Measurements from ENCODE around the gene SFSWAP. TPM values are rescaled to one million over a fixed set of nuclear protein-coding genes. Genes with fewer than 3 reads are reported as not detected.
"Not testable (repeated sequence)": the region's sequence is repeated elsewhere in the genome, so short reads cannot be mapped to it uniquely, and the experiment has no call there.

SFSWAP gene
- polyA plus RNA-seq, 1 experiment, result 12.5 TPM

GRCh38 chr12:131740626-131741025 is 29.7 kb downstream of the SFSWAP start:
- no peak for DNase-seq (ENCODE audit: low read depth, low spot score)
- ChIA-PET CTCF (no interaction called here), POLR2A (no interaction called here)

GRCh38 chr12:131742761-131743160 is 31.9 kb downstream of the SFSWAP start:
- POLR2A ChIA-PET; H3K4me3 ChIP-seq (ENCODE audit: low read depth, low read length); H3K27me3 ChIP-seq (ENCODE audit: control insufficient read depth, insufficient read depth, low read length); H3K9me3 ChIP-seq (ENCODE audit: control insufficient read depth, insufficient read depth, low read length); H3K27ac ChIP-seq (ENCODE audit: low read depth, low read length); CTCF ChIA-PET; DNase-seq (ENCODE audit: low read depth, low spot score): not testable (repeated sequence)

More at GRCh38 chr12:131740626-131741025, 29.7 kb downstream of the SFSWAP start:
- Histone ChIP-seq H3K27me3 (ENCODE audit: control insufficient read depth, insufficient read depth, low read length) (no peaks in the 10 kb centered on the region), H3K9me3 (ENCODE audit: control insufficient read depth, insufficient read depth, low read length) (peaks cover 10% of the 10 kb centered on the region), H3K27ac (ENCODE audit: low read depth, low read length) (no peak overlapping the region), H3K4me3 (ENCODE audit: low read depth, low read length) (no peak overlapping the region)
- TF ChIP-seq, protein P1, sequence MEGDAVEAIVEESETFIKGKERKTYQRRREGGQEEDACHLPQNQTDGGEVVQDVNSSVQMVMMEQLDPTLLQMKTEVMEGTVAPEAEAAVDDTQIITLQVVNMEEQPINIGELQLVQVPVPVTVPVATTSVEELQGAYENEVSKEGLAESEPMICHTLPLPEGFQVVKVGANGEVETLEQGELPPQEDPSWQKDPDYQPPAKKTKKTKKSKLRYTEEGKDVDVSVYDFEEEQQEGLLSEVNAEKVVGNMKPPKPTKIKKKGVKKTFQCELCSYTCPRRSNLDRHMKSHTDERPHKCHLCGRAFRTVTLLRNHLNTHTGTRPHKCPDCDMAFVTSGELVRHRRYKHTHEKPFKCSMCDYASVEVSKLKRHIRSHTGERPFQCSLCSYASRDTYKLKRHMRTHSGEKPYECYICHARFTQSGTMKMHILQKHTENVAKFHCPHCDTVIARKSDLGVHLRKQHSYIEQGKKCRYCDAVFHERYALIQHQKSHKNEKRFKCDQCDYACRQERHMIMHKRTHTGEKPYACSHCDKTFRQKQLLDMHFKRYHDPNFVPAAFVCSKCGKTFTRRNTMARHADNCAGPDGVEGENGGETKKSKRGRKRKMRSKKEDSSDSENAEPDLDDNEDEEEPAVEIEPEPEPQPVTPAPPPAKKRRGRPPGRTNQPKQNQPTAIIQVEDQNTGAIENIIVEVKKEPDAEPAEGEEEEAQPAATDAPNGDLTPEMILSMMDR (IDR thresholded peaks at IDR 0.05; ENCODE audit: low read depth, low read length), result no peak

GRCh38 chr12:131743410-131743809 is 32.5 kb downstream of the SFSWAP start:
- DNase-seq (ENCODE audit: low read depth, low spot score); H3K27me3 ChIP-seq (ENCODE audit: control insufficient read depth, insufficient read depth, low read length); CTCF ChIA-PET; H3K4me3 ChIP-seq (ENCODE audit: low read depth, low read length); POLR2A ChIA-PET; H3K9me3 ChIP-seq (ENCODE audit: control insufficient read depth, insufficient read depth, low read length); H3K27ac ChIP-seq (ENCODE audit: low read depth, low read length): not testable (repeated sequence)

DNA sequence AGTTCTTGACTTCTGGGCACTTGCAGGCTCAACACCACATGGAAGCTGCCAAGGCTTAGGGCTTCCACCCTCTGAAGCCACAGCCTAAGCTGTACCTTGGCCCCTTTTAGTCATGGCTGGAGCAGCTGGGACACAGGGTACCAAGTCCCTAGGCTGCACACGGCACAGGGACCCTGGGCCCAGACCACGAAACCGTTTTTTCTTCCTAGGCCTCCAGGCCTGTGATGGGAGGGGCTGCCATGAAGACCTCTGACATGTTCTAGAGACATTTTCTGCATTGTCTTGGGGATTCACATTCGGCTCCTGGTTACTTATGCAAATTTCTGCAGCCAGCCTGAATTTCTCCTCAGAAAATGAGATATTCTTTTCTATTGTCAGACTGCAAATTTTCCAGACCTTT is 33.0 kb downstream of the SFSWAP start:
- H3K4me3 ChIP-seq (ENCODE audit: low read depth, low read length); H3K27me3 ChIP-seq (ENCODE audit: control insufficient read depth, insufficient read depth, low read length); H3K27ac ChIP-seq (ENCODE audit: low read depth, low read length); DNase-seq (ENCODE audit: low read depth, low spot score); H3K9me3 ChIP-seq (ENCODE audit: control insufficient read depth, insufficient read depth, low read length); POLR2A ChIA-PET; CTCF ChIA-PET: not testable (repeated sequence)

GRCh38 chr12:131744675-131745074 is 33.8 kb downstream of the SFSWAP start:
- H3K9me3 ChIP-seq (ENCODE audit: control insufficient read depth, insufficient read depth, low read length); H3K27me3 ChIP-seq (ENCODE audit: control insufficient read depth, insufficient read depth, low read length); DNase-seq (ENCODE audit: low read depth, low spot score); CTCF ChIA-PET; H3K27ac ChIP-seq (ENCODE audit: low read depth, low read length); POLR2A ChIA-PET; H3K4me3 ChIP-seq (ENCODE audit: low read depth, low read length): not testable (repeated sequence)

DNA sequence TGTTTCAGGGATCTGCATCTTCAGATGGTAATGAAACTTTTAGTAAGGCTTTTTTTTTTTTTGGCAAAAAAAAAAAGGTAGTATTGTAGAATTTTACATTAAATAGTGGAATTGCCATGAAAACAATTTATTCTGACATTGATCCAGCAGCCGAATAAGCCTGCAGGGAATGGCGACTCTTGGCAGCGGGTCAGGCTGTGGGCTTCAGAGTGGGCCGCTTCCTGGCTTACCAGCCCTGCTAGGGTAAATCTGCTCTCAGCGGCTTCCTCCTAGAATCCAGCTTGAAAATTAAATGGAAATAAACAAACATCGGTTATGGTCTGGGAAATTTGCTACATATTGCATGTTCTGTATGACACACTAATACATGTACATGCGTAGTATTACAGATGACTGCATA is 34.8 kb downstream of the SFSWAP start:
- ChIA-PET POLR2A (no interaction called here), CTCF (no interaction called here)
- Histone ChIP-seq H3K27me3 (ENCODE audit: control insufficient read depth, insufficient read depth, low read length) (no peaks in the 10 kb centered on the region), H3K4me3 (ENCODE audit: low read depth, low read length) (no peak overlapping the region), H3K9me3 (ENCODE audit: control insufficient read depth, insufficient read depth, low read length) (peaks cover 10% of the 10 kb centered on the region), H3K27ac (ENCODE audit: low read depth, low read length) (no peak overlapping the region)
- TF ChIP-seq, protein P1 (IDR thresholded peaks at IDR 0.05; ENCODE audit: low read depth, low read length), result no peak
- DNase-seq (ENCODE audit: low read depth, low spot score), result no peak

DNA sequence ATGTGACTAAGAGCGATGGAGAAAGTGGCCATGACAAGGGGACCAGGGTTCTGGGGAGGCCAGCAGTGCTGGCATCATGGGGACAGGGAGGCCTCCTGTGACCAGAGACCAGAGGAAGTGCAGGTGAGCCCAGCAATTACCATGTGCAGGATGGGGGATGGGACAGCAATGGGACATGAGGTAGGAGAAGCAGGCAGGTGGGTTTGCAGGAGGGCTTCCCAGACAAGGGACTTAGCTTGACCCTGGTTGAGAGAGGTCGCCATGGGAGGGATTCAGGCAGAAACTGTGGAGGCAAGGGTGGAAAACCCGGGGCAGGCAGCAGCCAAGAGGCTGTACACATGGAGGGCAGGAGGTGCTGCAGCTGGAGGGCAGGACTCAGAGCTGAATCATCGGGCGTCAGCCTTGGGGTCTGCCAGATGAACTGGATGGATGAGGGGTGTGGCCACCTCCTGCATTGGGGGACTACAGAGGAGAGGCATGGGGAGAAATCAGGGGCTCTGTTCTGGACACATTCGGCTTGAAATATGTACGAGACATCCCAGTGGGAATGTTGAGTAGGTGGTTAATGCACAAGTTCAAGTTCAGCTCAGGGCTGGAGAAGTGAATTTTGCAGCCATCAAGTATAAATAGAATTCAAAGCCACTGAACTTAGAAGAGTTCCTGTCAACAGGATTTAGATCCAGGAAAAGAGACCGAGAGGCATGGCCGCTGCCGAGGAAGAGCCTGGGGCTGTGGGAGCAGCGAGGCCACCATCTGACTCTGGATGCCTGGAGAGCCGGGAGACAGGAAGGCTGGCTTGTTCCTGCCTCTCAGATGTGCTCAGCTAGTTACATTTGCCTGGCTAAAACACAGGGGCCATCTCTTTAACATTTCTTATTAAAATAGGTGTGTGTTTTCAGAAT is 36.6 kb downstream of the SFSWAP start:
- ChIA-PET POLR2A (no interaction called here), CTCF (interaction anchor here (1.4 kb wide), 1 partner anchor 36 kb away, joined by 3 read pairs; no protein-coding TSS in a partner anchor)
- H3K9me3 ChIP-seq (ENCODE audit: control insufficient read depth, insufficient read depth, low read length), result peaks cover 10% of the 10 kb centered on the region
- DNase-seq (ENCODE audit: low read depth, low spot score), result no peak
- H3K4me3 ChIP-seq (ENCODE audit: low read depth, low read length), result no peak overlapping the region
- no peaks in the 10 kb centered on the region for H3K27me3 ChIP-seq (ENCODE audit: control insufficient read depth, insufficient read depth, low read length)
- no peak overlapping the region for H3K27ac ChIP-seq (ENCODE audit: low read depth, low read length)
- TF ChIP-seq, protein P1 (IDR thresholded peaks at IDR 0.05; ENCODE audit: low read depth, low read length), result no peak
